Ecto neural progenitor cell (in vitro differentiated cells): ENCODE data around the gene ZNF45.
"Not testable (repeated sequence)": the region's sequence is repeated elsewhere in the genome, so short reads cannot be mapped to it uniquely, and the experiment has no call there.

Source experiments
- DNase-seq: peaks from one replicate; pipeline ENCODE4 v3.0.0-alpha.2; 2018; ENCODE audit warnings: low spot score

Gene ZNF45

DNA sequence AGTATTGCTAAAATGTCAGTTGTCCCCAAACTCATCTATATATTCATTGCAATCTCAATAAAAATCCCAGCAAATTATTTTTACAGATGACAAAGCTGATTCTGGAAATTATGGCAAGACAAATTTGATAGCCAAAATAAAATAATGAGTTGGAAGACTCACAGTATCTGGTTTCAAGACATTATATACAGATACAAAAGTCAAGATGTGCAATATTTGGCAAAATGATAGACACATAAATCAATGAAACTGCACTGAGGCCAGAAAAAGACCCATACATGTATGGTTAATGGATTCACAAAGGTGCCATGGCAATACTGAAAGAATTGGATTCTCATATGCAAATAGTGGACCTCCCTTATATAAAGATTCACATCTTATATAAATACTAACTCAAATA is 24.2 kb downstream of the ZNF45 start:
- DNase-seq: no peak

GRCh38 chr19:43908659-43909058 is 26.4 kb downstream of the ZNF45 start:
- no peak for DNase-seq

- DNase-seq: no peak
Observed at GRCh38 chr19:43906774-43907173, 28.3 kb downstream of the ZNF45 start.

DNA sequence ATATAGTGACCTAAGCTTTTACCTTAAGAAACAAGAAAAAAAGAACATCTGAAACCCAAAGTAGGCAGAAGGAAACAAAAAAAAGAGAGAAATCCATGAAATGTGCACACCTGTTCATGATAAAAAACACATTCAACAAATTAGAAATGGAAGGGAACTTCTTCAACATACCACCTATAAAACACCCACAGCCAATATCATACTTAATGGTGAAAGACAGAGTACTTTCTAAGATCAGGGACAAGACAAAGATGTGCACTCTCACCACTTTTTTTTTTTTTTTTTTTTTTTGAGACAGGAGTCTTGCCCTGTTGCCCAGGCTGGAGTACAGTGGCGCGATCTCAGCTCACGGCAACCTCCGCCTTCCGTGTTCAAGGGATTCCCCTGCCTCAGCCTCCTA is 29.2 kb downstream of the ZNF45 start:
- DNase-seq: no peak

DNA sequence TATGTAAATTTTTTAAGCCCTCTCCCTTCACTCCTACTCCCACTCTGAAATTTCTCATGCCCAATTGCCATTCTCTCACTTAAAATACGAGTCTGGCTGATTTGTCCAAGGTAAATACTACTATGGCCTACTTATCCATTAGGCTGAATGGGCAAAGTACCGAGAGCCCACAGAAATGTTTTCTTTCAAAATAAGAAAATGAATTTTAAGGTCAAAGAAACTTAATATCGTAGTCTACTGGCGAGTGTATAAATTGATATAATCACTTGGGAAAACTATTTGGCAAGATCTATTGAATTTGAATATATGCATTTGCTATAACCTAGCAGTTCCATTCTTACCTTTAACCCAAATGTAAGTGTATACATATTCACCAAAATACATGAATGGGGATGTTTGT is 32.7 kb downstream of the ZNF45 start:
- DNase-seq: no peak

- DNase-seq: peak; percentile 87
Observed at GRCh38 chr19:43901395-43902390, 33.4 kb downstream of the ZNF45 start.

- no peak for DNase-seq
Observed at GRCh38 chr19:43895727-43896308, 39.3 kb downstream of the ZNF45 start.

GRCh38 chr19:43883864-43884263 is 51.2 kb downstream of the ZNF45 start, which contains the start of gene ZNF404:
Gene ZNF404 (minus strand): TSS chr19:43883964.
- no peak for DNase-seq

- no peak for DNase-seq
Observed at GRCh38 chr19:43880483-43880882, 54.6 kb downstream of the ZNF45 start.

DNA sequence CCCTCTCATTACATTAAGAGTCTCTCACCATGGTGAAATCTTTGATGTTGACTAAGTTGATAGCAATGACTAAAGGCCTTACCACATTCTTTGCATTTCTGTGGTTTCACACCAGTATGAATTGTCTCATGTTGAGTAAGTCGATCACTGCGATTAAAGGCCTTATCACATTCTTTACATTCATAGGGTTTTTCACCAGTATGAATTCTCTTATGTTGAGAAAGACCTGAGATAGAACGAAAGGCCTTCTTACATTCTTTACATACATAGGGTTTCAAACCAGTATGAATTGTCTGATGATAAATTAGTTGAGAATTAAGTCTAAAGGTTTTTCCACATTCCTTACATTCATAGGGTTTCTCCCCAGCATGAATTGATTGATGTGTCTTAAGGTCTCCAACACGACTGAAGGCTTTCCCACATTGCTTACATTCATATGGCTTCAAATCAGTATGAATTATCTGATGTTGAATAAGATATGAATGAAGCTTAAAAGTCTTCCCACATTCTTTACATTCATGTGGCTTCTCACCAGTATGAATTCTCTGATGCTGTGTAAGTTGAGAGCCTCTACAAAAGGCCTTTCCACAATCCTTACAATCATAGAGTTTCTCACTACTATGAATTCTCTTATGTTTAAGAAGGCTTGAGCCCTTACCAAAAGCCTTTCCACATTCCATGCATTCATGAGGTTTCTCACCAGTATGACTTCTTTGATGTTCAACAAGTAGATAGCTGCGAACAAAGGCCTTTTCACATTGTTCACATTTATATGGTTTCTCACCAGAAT is 62.3 kb downstream of the ZNF45 start:
- DNase-seq: no peak

DNA sequence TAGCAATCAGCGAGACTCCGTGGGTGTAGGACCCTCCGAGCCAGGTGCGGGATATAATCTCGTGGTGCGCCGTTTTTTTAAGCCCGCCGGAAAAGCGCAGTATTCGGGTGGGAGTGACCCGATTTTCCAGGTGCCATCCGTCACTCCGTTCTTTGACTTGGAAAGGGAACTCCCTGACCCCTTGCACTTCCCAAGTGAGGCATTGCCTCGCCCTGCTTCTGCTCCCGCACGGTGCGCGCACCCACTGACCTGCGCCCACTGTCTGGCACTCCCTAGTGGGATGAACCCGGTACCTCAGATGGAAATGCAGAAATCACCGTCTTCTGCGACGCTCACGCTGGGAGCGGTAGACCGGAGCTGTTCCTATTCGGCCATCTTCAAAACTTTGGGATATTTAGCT is 68.2 kb downstream of the ZNF45 start:
- DNase-seq: not testable (repeated sequence)
